Osteocyte (in vitro differentiated cells): ENCODE measurements around the gene KCTD20. TPM values are rescaled to one million over a fixed set of nuclear protein-coding genes. Genes with fewer than 3 reads are reported as not detected.
"Not testable (repeated sequence)": the region's sequence is repeated elsewhere in the genome, so short reads cannot be mapped to it uniquely, and the experiment has no call there.

ENCODE experiments used
- DNase-seq: peaks from one replicate; pipeline ENCODE4 v3.0.0; 2021; ENCODE audit warnings: mixed read lengths; ENCODE audit not compliant: unreplicated experiment; ENCODE audit errors: extremely low spot score
- H3K27ac Mint-ChIP-seq: one replicate; pipeline ENCODE4 v1.8.0; 2021; ENCODE audit warnings: mild to moderate bottlenecking, mixed read lengths; ENCODE audit not compliant: unreplicated experiment
- H3K27me3 Mint-ChIP-seq: one replicate; pipeline ENCODE4 v1.8.0; 2021; ENCODE audit warnings: mixed read lengths; ENCODE audit not compliant: unreplicated experiment
- H3K36me3 Mint-ChIP-seq: one replicate; pipeline ENCODE4 v1.8.0; 2021; ENCODE audit warnings: mixed read lengths; ENCODE audit not compliant: unreplicated experiment
- H3K4me1 Mint-ChIP-seq: one replicate; pipeline ENCODE4 v1.8.0; 2021; ENCODE audit warnings: mixed read lengths; ENCODE audit not compliant: unreplicated experiment
- H3K4me3 Mint-ChIP-seq: one replicate; pipeline ENCODE4 v1.8.0; 2021; ENCODE audit warnings: mild to moderate bottlenecking, moderate library complexity, mixed read lengths; ENCODE audit not compliant: unreplicated experiment
- H3K9me3 Mint-ChIP-seq: one replicate; pipeline ENCODE4 v1.8.0; 2021; ENCODE audit warnings: mixed read lengths; ENCODE audit not compliant: unreplicated experiment
- CTCF ChIP-seq: fragments of 200-600 bp; sonication (generic); IDR thresholded peaks from 2 replicates; pipeline ENCODE4 v1.5.0; 2021; ENCODE audit warnings: antibody characterized with exemption, mild to moderate bottlenecking, moderate library complexity
- long read RNA-seq: library from polyadenylated mRNA; unstranded; transcript quantifications from one replicate; pipeline ENCODE4 v2.0.0, GENCODE V29; 2021
- total RNA-seq: library from RNA; stranded (reverse); gene quantifications from 2 replicates; pipeline ENCODE4 v1.2.1, GENCODE V29; 2021

The KCTD20 gene
- 76.3 and 82.5 TPM in 2 replicates for total RNA-seq
- long read RNA-seq, full-length matches to known transcripts = 76 of 165 reads
- long read RNA-seq, partial matches to known transcripts = 15 of 165 reads
- long read RNA-seq, other reads (novel, unspliced or antisense) = 74 of 165 reads

DNA sequence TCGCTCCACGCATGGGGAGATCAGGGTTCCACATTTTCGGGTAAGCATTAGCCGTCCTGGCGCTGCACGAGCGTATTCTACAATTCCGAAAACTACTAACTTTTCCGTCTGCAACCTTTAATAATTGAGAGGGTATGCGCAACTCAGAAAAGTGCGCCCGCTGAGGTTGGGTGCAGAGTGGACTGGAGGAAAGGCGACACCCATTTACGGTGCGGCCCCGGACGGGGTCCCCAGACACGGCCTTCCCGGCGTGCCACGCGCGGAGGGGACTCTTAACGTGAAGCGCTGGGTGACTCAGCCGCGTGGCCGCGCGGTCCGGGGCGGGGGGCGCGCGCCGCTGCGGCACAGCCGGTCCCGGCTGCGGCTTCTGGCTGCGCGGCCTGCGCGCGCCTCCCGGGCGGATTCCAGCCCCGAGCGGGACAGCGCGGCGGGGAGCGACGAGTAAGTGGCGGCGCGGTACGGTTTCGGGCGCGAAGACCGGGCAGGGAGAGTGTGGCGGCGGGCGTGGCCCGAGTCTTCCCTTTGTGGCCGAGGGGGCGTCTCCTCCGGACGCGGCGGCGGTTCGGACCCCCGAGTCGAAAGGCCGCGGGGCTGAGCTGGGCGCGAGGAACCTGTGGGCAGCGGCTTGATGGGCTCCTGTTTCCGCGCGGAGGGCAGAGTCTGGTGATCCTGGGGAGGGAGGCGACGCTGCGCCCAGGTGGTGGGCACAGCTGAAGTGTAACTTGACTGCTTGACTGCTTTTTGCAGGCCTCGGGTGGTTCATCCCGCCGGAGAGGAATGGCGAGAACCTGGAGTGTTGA is at the start of gene KCTD20, which contains the start of gene PXT1:
Gene KCTD20, plus strand, starts transcription at position 330 of the 800 bp plus-strand sequence. CDS start 27,098 bp downstream, outside the sequence.
Gene PXT1, minus strand, starts transcription at position 184 of the 800 bp plus-strand sequence. CDS start 16,772 bp downstream, outside the sequence.
- Mint-ChIP-seq H3K27ac (peak within 1 kb of the TSS; percentile 97), H3K4me1 (peaks cover 41% of the 10 kb centered on the region), H3K36me3 (peaks cover 2% of the 10 kb centered on the region), H3K27me3 (no peaks in the 10 kb centered on the region), H3K4me3 (peak within 1 kb of the TSS; percentile 95), H3K9me3 (no peaks in the 10 kb centered on the region)
- no peak for TF ChIP-seq CTCF
- DNase-seq = peak; percentile 94

DNA sequence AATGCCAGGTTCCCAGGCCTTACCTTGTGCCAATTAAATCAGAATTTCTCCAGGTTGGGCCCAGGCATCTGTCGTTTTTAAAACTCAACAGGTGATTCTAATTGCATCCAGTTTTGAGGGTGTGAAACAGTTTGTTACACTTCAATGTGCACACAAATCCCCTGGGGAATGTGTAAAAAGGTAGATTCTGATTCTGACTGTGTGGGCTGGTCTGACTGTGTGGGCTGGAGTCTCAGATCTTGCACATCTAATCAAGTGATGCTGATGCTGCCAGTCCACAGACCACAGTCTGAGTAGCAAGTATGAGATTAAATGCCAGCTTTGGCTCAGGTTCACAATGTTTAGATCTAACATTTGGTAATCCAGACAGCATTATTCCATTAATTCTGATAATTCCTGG is 42.8 kb upstream of the KCTD20 start:
- Mint-ChIP-seq H3K27me3 (peaks cover 13% of the 10 kb centered on the region), H3K36me3 (no peaks in the 10 kb centered on the region), H3K4me1 (no peaks in the 10 kb centered on the region), H3K27ac (no peak overlapping the region), H3K9me3 (no peaks in the 10 kb centered on the region), H3K4me3 (no peak overlapping the region)
- DNase-seq = no peak
- TF ChIP-seq CTCF = no peak

GRCh38 chr6:36402481-36402880 is 40.3 kb upstream of the KCTD20 start:
- DNase-seq = no peak
- Mint-ChIP-seq H3K9me3 (no peaks in the 10 kb centered on the region), H3K27ac (no peak overlapping the region), H3K27me3 (peaks cover 15% of the 10 kb centered on the region), H3K4me1 (no peaks in the 10 kb centered on the region), H3K4me3 (no peak overlapping the region), H3K36me3 (no peaks in the 10 kb centered on the region)
- TF ChIP-seq CTCF = no peak

- Mint-ChIP-seq H3K27ac (no peak overlapping the region), H3K9me3 (no peaks in the 10 kb centered on the region), H3K4me3 (no peak overlapping the region), H3K36me3 (no peaks in the 10 kb centered on the region), H3K4me1 (no peaks in the 10 kb centered on the region), H3K27me3 (peaks cover 23% of the 10 kb centered on the region)
- no peak for DNase-seq
- no peak for TF ChIP-seq CTCF
These were observed 38.6 kb upstream of the KCTD20 start for GRCh38 chr6:36404164-36404563.

- not testable (repeated sequence) for H3K9me3 Mint-ChIP-seq
These were observed 33.1 kb upstream of the KCTD20 start for GRCh38 chr6:36409718-36410117.

More at GRCh38 chr6:36409718-36410117, 33.1 kb upstream of the KCTD20 start:
- not testable (repeated sequence) for H3K4me3 Mint-ChIP-seq, H3K4me1 Mint-ChIP-seq, H3K27ac Mint-ChIP-seq, DNase-seq, H3K36me3 Mint-ChIP-seq
- peaks cover 22% of the 10 kb centered on the region for H3K27me3 Mint-ChIP-seq
